ENCODE measurements around the gene TOR1AIP2. TPM values are rescaled to one million over a fixed set of nuclear protein-coding genes. Genes with fewer than 3 reads are reported as not detected.

The TOR1AIP2 gene
- total RNA-seq, 1 experiment from 2014 or later, result 28.9 TPM

DNA sequence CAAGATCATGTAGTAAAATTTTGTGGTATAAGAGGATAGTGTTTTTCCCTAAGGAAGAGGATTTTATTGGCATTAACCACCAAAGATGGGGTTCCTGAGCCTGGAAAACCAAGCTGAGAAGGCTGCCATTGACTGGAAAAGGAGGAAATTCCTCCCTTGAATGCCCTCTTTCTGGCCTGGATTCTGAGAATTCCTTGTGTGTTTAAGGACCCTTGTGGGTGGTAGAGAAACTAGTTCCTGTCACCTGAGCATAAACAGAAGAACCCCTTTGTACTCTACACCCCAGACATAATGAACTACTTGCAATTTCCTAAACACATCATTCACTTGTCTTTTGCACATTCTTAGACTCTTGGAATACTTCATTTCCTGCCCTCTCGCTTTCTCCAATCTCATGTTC, 43.9 kb upstream of the TOR1AIP2 start:
- H3K4me2 ChIP-seq (ENCODE audit: low read length), result no peak overlapping the region
- no TSS peak for BruUV-seq (replicated peaks)
- H3K4me1 ChIP-seq (ENCODE audit: insufficient read depth, low read length), result peaks cover 8% of the 10 kb centered on the region
- H3K4me3 ChIP-seq (ENCODE audit: low read length), result no peak overlapping the region
- H3K79me2 ChIP-seq (ENCODE audit: low read length), result no peaks in the 10 kb centered on the region
- H3F3A ChIP-seq (ENCODE audit: low read length, unreplicated experiment), result no peaks in the 10 kb centered on the region
- H3K9ac ChIP-seq (ENCODE audit: low read length), result no peak overlapping the region
- ChIA-PET CTCF (no interaction called here), POLR2A (ENCODE audit: unreplicated experiment) (interaction anchor here (0.7 kb wide), 1 partner anchor 11 kb away, joined by 3 read pairs; no protein-coding TSS in a partner anchor)
- H3K9me2 ChIP-seq (replicated peaks; ENCODE audit: low read length), result no peaks in the 10 kb centered on the region
- DNase-seq, result no peak
- intact Hi-C loops (cut with micrococcal nuclease), result no loop called here
- peaks cover 10% of the 10 kb centered on the region; the same call in 1 of the 2 replicates for H3K36me3 ChIP-seq (ENCODE audit: low read depth, low read length)
- no peak overlapping the region for H2AFZ ChIP-seq (ENCODE audit: low read length)
- no peak for TF ChIP-seq EZH2phosphoT487 (IDR thresholded peaks at IDR 0.05; ENCODE audit: borderline replicate concordance, low read length)
- TF ChIP-seq, protein P1, sequence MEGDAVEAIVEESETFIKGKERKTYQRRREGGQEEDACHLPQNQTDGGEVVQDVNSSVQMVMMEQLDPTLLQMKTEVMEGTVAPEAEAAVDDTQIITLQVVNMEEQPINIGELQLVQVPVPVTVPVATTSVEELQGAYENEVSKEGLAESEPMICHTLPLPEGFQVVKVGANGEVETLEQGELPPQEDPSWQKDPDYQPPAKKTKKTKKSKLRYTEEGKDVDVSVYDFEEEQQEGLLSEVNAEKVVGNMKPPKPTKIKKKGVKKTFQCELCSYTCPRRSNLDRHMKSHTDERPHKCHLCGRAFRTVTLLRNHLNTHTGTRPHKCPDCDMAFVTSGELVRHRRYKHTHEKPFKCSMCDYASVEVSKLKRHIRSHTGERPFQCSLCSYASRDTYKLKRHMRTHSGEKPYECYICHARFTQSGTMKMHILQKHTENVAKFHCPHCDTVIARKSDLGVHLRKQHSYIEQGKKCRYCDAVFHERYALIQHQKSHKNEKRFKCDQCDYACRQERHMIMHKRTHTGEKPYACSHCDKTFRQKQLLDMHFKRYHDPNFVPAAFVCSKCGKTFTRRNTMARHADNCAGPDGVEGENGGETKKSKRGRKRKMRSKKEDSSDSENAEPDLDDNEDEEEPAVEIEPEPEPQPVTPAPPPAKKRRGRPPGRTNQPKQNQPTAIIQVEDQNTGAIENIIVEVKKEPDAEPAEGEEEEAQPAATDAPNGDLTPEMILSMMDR (conservative IDR thresholded peaks at IDR 0.05; ENCODE audit: low read depth, low read length), result no peak
- TF ChIP-seq EZH2 (IDR thresholded peaks at IDR 0.05; ENCODE audit: low read length, unreplicated experiment), result no peak
- ATAC-seq, result no peak
- no peaks in the 10 kb centered on the region for H3K27me3 ChIP-seq (ENCODE audit: low read length)
- H3K27ac ChIP-seq (ENCODE audit: low read length), result no peak overlapping the region
- H4K20me1 ChIP-seq (ENCODE audit: low read length), result no peaks in the 10 kb centered on the region
- H3K9me3 ChIP-seq (ENCODE audit: low read length), result no peaks in the 10 kb centered on the region

DNA sequence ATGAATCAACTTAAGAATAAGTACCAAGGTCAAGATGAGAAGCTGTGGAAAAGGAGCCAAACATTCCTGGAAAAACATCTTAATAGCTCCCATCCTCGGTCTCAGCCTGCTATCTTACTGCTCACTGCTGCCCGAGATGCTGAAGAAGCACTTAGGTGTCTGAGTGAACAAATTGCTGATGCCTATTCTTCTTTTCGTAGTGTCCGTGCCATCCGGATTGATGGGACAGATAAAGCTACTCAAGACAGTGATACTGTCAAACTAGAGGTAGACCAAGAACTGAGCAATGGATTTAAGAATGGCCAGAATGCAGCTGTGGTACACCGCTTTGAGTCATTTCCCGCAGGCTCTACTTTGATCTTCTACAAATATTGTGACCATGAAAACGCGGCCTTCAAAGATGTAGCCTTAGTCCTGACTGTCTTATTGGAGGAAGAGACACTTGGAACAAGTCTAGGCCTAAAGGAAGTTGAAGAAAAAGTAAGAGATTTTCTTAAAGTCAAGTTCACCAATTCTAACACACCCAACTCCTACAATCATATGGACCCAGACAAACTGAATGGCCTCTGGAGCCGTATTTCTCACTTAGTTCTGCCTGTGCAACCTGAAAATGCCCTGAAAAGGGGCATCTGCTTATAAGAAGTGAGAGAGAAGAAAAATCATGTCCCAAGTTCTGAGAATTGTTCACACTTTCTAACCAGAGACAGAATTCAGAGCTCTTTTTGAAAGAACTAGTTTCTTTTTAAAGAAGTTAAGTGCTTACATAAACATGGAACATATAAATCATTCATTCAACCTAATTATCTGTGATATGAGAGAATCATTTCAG, 40.2 kb upstream of the TOR1AIP2 start:
- ATAC-seq (no peak), DNase-seq (no peak)
- Histone ChIP-seq H2AFZ (ENCODE audit: low read length) (no peak overlapping the region), H3K9ac (ENCODE audit: low read length) (no peak overlapping the region), H3K27me3 (ENCODE audit: low read length) (no peaks in the 10 kb centered on the region), H3K27ac (ENCODE audit: low read length) (no peak overlapping the region), H3K4me2 (ENCODE audit: low read length) (no peak overlapping the region), H3K36me3 (ENCODE audit: low read depth, low read length) (peaks cover 10% of the 10 kb centered on the region; the same call in 1 of the 2 replicates), H3K4me3 (ENCODE audit: low read length) (no peak overlapping the region), H3K9me3 (ENCODE audit: low read length) (no peaks in the 10 kb centered on the region), H4K20me1 (ENCODE audit: low read length) (no peaks in the 10 kb centered on the region), H3F3A (ENCODE audit: low read length, unreplicated experiment) (no peaks in the 10 kb centered on the region), H3K9me2 (replicated peaks; ENCODE audit: low read length) (no peaks in the 10 kb centered on the region), H3K79me2 (ENCODE audit: low read length) (no peaks in the 10 kb centered on the region), H3K4me1 (ENCODE audit: insufficient read depth, low read length) (no peaks in the 10 kb centered on the region)
- BruUV-seq (replicated peaks), result no TSS peak
- intact Hi-C loops (cut with micrococcal nuclease), result no loop called here
- TF ChIP-seq EZH2phosphoT487 (IDR thresholded peaks at IDR 0.05; ENCODE audit: borderline replicate concordance, low read length) (no peak), EZH2 (IDR thresholded peaks at IDR 0.05; ENCODE audit: low read length, unreplicated experiment) (no peak)
- TF ChIP-seq, protein P1 (conservative IDR thresholded peaks at IDR 0.05; ENCODE audit: low read depth, low read length), result no peak
- ChIA-PET CTCF (no interaction called here), POLR2A (ENCODE audit: unreplicated experiment) (no interaction called here)

DNA sequence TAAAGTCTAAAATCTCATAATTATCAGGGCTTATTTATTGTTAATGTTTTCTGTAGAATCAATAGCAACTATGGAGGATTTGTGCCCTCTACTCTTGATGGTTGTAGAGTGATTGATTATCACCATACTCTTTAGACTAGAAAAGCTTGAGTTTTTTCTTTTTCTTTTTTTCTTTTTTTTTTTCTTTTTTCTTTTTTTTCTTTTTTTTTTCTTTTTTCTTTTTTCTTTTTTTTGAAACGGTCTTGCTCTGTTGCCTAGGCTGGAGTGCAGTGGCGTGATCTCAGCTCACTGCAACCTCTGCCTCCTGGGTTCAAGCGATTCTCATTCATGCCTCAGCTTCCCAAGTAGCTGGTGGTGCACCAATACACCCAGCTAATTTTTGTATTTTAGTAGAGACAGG, 34.2 kb upstream of the TOR1AIP2 start:
- no peak overlapping the region for H3K4me3 ChIP-seq (ENCODE audit: low read length)
- POLR2A ChIA-PET (ENCODE audit: unreplicated experiment), result no interaction called here
- H3K79me2 ChIP-seq (ENCODE audit: low read length), result no peaks in the 10 kb centered on the region
- CTCF ChIA-PET, result no interaction called here
- no peaks in the 10 kb centered on the region for H3K27me3 ChIP-seq (ENCODE audit: low read length)
- H3K9me3 ChIP-seq (ENCODE audit: low read length), result no peaks in the 10 kb centered on the region
- no peaks in the 10 kb centered on the region for H3K9me2 ChIP-seq (replicated peaks; ENCODE audit: low read length)
- H3K4me1 ChIP-seq (ENCODE audit: insufficient read depth, low read length), result no peaks in the 10 kb centered on the region
- no peaks in the 10 kb centered on the region for H4K20me1 ChIP-seq (ENCODE audit: low read length)
- no peak overlapping the region for H3K9ac ChIP-seq (ENCODE audit: low read length)
- DNase-seq, result no peak
- no peaks in the 10 kb centered on the region; the same call in 1 of the 2 replicates for H3K36me3 ChIP-seq (ENCODE audit: low read depth, low read length)
- no peak overlapping the region for H2AFZ ChIP-seq (ENCODE audit: low read length)
- no peak for ATAC-seq
- no peak overlapping the region for H3K27ac ChIP-seq (ENCODE audit: low read length)
- H3K4me2 ChIP-seq (ENCODE audit: low read length), result no peak overlapping the region
- TF ChIP-seq, protein P1 (conservative IDR thresholded peaks at IDR 0.05; ENCODE audit: low read depth, low read length), result no peak
- TF ChIP-seq EZH2 (IDR thresholded peaks at IDR 0.05; ENCODE audit: low read length, unreplicated experiment) (no peak), EZH2phosphoT487 (IDR thresholded peaks at IDR 0.05; ENCODE audit: borderline replicate concordance, low read length) (no peak)
- no peaks in the 10 kb centered on the region for H3F3A ChIP-seq (ENCODE audit: low read length, unreplicated experiment)
- intact Hi-C loops (cut with micrococcal nuclease), result no loop called here
- no TSS peak for BruUV-seq (replicated peaks)
